Uterus (tissue), 2 donors: ENCODE data around the gene DNAH6.

Experiments used
- POLR2A ChIP-seq, 2 donors: fragments of 450-650 bp; IDR thresholded peaks; one replicate each; pipeline ENCODE4 v1.6.1; 2016; ENCODE audit warnings: antibody characterized with exemption in 2 of 2, mild to moderate bottlenecking in 1 of 2, moderate library complexity in 1 of 2
- TF ChIP-seq, protein P1 (sequence below), 4 experiments: fragments of 200-600 bp in 2 of 4; fragments of 450-650 bp in 2 of 4; sonication (generic) in 2 of 4; IDR thresholded peaks; one replicate each; pipeline ENCODE4 v1.5.1; 2016 to 2019; ENCODE audit warnings: antibody characterized with exemption in 4 of 4, mild to moderate bottlenecking in 2 of 4, moderate library complexity in 1 of 4

DNA sequence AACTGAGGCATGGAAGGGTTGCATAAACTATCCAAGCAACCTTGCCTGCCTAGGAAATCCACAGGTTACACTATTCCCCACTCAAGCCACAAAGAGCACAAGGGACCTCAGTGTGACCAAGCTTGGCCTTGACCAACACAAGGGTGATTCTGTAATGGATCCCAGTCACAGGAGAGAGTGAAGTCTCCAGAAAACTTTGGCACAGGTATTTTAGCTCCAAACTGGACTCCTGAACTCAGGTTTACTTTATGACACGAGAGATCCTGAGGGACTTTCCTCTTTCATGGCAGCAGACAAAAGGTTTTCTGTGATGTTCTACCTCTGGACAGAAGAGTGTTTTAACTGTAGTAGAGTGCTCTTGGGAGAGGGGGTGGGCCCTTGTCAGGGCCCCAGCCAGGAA lies 195.4 kb downstream of the DNAH6 start:
- TF ChIP-seq, protein P1, sequence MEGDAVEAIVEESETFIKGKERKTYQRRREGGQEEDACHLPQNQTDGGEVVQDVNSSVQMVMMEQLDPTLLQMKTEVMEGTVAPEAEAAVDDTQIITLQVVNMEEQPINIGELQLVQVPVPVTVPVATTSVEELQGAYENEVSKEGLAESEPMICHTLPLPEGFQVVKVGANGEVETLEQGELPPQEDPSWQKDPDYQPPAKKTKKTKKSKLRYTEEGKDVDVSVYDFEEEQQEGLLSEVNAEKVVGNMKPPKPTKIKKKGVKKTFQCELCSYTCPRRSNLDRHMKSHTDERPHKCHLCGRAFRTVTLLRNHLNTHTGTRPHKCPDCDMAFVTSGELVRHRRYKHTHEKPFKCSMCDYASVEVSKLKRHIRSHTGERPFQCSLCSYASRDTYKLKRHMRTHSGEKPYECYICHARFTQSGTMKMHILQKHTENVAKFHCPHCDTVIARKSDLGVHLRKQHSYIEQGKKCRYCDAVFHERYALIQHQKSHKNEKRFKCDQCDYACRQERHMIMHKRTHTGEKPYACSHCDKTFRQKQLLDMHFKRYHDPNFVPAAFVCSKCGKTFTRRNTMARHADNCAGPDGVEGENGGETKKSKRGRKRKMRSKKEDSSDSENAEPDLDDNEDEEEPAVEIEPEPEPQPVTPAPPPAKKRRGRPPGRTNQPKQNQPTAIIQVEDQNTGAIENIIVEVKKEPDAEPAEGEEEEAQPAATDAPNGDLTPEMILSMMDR (IDR thresholded peaks at IDR 0.05): no peak
- no peak for TF ChIP-seq POLR2A (IDR thresholded peaks at IDR 0.05)
